Activated CD4-positive, CD25-positive, alpha-beta regulatory T cell treated with anti-CD3 and anti-CD28 coated beads, Interleukin-2, amount 50 U/mL, for 16 hours (primary cell): ENCODE results near the gene AKAP10.
"Not testable (repeated sequence)": the region's sequence is repeated elsewhere in the genome, so short reads cannot be mapped to it uniquely, and the experiment has no call there.

ENCODE experiments used
- DNase-seq: peaks from one replicate; pipeline ENCODE4 v3.0.0-alpha.2; 2020; ENCODE audit warnings: low read depth, low spot score

The AKAP10 gene

DNA sequence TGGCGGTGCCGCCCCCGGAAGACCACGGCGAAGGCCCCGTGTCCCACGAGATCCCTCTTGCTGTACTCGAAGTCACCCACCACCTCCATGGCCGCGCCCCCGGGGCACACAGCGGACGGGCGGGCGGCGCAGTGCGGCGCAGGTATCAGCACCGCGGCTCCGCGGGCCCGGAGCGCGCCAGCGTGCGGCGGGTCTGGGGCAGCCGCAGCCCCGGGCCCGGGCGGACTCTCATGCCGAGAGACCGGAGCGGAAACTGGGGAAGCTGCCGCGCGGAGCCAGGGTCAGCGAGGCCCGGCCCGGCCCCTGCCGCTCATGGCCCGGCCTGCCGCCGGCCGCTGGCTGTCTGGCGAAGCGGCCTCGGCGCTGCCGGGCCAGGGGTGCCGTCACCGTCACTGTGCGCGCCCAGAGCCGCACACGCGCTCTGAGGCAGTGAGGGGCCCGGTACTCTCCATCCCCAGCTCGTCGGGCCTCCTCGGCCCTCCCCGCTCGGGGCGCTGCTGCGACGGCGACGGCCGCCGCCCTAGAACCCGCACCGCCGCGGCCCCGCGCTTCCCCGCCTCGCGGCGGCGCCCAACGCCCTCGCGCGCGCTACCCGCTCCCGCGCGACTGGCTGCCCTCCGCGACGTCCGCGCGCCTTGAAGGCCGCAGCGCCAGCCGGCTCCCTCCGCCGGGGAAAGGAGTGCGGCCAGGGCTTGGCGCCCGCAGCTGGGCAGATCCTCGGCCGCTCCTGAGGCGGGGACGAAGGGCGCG is 110.1 kb downstream of the AKAP10 start, which contains the start of gene ULK2:
ULK2 (minus strand) TSS at position 608 of the 750 bp plus-strand sequence; CDS start at position 89, 519 bp downstream.
- DNase-seq = no peak

DNA sequence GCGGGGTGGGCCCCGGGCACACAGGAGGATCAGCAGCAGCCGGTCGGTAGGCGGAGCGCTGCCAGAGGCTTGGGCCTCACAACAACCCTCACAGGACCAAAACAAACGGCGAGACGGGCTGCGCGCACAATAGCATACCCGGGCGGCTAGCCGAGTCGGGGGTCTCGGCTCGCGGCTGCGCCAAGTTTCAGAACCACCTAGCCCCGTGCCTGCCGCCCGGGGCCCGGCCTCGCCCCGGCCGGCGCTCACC is 110.6 kb downstream of the AKAP10 start:
- DNase-seq = no peak

DNA sequence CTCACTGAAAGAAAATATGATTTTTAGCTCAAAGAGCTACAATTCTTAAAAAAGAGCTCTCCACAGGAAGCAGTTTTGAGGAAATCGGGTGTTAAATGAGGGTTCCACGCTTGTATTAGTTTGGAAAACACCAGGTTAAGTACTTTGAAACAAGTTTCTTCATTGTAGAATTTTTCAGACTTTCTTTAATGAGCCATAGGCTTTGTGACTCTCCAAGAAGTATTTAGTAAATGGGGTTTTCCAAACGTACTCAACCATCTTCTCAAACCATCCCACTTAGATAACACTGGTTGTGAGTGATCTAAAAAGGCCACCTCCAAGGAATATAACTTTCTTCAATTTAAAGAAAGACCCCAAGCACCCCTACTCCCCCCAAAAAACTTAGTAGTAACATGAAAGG is 112.6 kb downstream of the AKAP10 start:
- DNase-seq = no peak

DNA sequence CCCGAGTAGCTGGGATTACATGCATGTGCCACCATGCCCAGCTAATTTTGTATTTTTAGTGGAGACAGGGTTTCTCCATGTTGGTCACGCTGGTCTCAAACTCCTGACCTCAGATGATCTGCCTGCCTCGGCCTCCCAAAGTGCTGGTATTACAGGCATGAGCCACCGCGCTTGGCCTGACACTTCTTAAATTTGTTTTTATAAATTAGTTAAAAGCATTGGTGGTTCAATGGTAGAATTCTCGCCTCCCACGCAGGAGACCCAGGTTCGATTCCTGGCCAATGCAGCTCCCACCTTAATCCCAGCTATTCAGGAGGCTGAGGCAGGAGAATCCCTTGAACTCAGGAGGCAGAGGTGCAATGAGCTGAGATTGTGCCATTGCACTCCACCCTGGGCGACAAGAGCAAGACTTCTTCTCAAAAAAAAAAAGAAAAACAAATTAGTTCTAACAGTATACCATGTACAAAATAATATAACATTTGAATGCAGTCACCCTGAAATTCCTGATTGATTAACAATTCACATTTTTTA is 116.9 kb downstream of the AKAP10 start:
- not testable (repeated sequence) for DNase-seq

DNA sequence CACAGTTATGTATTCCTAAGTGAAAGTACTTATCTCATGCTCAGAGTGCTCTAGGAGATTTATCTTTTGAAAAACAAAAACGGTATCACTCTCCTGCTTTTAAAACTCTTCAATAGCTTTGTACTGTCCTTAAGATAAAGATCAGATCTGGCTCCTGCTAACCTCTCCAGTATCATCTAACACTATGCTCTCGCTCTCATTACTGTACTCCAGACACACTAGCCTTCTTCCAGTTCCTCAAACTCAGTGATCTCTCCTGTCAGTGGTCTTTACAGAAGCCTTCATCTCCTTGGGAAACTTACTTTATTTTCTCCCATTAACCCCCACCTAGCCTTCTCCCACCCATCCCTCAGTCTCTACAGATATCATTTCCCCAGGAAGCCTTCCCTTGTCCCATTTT is 120.0 kb downstream of the AKAP10 start:
- DNase-seq = no peak
